ENCODE measurements around the gene SLC29A3.

SLC29A3 gene

DNA sequence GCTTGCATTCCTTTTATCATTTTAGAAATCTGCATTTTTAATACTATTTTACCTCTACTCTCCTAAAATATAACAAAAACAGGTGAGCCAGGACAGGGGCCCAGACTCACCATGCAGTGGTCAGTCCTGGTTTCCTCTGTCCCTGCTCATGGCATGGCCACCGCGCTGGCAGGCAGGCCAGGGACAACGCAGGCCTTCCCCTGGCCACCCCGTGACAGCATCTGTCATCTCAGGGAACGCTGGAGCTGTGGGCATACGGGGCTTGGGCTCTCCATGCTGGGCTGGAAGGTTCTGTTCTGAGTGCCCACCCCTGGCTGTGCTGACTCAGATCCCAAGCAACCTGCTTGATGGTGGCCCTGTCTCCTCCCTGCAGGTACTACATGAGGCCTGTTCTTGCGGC is 42.5 kb downstream of the SLC29A3 start:
- TF ChIP-seq TCF12 (IDR thresholded peaks at IDR 0.05; ENCODE audit: low read depth) (no peak), NFIC (IDR thresholded peaks at IDR 0.05) (no peak), YY1 (IDR thresholded peaks at IDR 0.05; ENCODE audit: low read depth) (no peak), TEAD4 (IDR thresholded peaks at IDR 0.05) (no peak)

DNA sequence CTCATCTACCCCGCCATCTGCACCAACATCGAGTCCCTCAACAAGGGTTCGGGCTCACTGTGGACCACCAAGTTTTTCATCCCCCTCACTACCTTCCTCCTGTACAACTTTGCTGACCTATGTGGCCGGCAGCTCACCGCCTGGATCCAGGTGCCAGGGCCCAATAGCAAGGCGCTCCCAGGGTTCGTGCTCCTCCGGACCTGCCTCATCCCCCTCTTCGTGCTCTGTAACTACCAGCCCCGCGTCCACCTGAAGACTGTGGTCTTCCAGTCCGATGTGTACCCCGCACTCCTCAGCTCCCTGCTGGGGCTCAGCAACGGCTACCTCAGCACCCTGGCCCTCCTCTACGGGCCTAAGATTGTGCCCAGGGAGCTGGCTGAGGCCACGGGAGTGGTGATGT is 43.1 kb downstream of the SLC29A3 start:
- TF ChIP-seq FOXM1 (IDR thresholded peaks at IDR 0.05; ENCODE audit: borderline replicate concordance, low read depth) (no peak), ZBTB7A (IDR thresholded peaks at IDR 0.05; ENCODE audit: low read depth) (no peak)

DNA sequence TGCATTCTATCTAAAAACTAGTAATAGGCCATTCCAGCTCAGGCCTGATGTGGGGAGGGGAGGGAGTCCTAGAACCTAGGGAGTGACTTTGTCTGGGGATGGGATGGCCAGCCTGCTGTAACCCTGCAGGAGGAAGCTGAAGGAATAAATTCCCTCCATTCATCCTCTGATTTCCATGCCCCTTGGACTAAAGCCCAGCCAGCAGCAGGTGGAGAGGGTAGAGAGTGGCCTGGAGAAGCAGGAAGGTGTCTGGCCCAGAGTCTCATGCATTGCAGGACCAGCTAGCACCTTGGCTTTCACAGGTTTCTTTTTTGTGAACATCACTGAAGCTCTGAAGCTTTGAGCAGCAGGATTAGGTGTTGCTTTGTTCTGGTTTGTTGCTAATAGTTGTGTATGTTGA is 44.9 kb downstream of the SLC29A3 start:
- TF ChIP-seq TEAD4 (IDR thresholded peaks at IDR 0.05), result no peak
- TF ChIP-seq CREB1 (IDR thresholded peaks at IDR 0.05; ENCODE audit: low read depth), result no peak
- TF ChIP-seq CEBPB (IDR thresholded peaks at IDR 0.05), result no peak
- TF ChIP-seq, protein P1, sequence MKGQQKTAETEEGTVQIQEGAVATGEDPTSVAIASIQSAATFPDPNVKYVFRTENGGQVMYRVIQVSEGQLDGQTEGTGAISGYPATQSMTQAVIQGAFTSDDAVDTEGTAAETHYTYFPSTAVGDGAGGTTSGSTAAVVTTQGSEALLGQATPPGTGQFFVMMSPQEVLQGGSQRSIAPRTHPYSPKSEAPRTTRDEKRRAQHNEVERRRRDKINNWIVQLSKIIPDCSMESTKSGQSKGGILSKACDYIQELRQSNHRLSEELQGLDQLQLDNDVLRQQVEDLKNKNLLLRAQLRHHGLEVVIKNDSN (IDR thresholded peaks at IDR 0.05), result no peak
- no peak for TF ChIP-seq EP300 (IDR thresholded peaks at IDR 0.05; ENCODE audit: borderline replicate concordance)
- TF ChIP-seq NFIC (IDR thresholded peaks at IDR 0.05), result no peak
- TF ChIP-seq RAD21 (IDR thresholded peaks at IDR 0.05; ENCODE audit: low read depth), result no peak
- TF ChIP-seq, protein P2, sequence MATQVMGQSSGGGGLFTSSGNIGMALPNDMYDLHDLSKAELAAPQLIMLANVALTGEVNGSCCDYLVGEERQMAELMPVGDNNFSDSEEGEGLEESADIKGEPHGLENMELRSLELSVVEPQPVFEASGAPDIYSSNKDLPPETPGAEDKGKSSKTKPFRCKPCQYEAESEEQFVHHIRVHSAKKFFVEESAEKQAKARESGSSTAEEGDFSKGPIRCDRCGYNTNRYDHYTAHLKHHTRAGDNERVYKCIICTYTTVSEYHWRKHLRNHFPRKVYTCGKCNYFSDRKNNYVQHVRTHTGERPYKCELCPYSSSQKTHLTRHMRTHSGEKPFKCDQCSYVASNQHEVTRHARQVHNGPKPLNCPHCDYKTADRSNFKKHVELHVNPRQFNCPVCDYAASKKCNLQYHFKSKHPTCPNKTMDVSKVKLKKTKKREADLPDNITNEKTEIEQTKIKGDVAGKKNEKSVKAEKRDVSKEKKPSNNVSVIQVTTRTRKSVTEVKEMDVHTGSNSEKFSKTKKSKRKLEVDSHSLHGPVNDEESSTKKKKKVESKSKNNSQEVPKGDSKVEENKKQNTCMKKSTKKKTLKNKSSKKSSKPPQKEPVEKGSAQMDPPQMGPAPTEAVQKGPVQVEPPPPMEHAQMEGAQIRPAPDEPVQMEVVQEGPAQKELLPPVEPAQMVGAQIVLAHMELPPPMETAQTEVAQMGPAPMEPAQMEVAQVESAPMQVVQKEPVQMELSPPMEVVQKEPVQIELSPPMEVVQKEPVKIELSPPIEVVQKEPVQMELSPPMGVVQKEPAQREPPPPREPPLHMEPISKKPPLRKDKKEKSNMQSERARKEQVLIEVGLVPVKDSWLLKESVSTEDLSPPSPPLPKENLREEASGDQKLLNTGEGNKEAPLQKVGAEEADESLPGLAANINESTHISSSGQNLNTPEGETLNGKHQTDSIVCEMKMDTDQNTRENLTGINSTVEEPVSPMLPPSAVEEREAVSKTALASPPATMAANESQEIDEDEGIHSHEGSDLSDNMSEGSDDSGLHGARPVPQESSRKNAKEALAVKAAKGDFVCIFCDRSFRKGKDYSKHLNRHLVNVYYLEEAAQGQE (IDR thresholded peaks at IDR 0.05; ENCODE audit: low read depth), result no peak
- no peak for TF ChIP-seq EGR1 (IDR thresholded peaks at IDR 0.05)
- no peak for TF ChIP-seq TAF1 (IDR thresholded peaks at IDR 0.05; ENCODE audit: low read depth)
- TF ChIP-seq, protein P3, sequence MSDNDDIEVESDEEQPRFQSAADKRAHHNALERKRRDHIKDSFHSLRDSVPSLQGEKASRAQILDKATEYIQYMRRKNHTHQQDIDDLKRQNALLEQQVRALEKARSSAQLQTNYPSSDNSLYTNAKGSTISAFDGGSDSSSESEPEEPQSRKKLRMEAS (IDR thresholded peaks at IDR 0.05), result no peak

DNA sequence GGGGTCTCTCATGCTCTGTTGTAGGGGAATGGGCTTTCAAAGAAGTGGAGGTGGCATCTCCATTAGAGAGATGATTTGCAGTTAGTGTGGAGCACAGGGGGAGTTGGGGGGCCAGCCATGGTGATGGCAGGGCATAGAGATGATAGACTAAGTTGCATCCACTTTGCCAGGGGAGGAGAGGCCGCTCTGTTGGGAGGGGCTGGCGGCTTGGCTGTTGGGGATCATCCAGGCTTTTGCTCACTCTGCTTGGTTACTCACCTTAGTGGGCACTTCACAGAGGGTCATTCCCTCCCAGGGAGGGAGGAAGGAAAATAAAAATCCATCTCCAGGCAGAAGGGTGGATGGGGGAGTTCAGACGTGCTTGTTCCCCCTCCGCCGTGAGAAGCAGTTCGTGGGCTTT is 46.3 kb downstream of the SLC29A3 start:
- no peak for TF ChIP-seq EP300 (IDR thresholded peaks at IDR 0.05; ENCODE audit: borderline replicate concordance)
- TF ChIP-seq CEBPB (IDR thresholded peaks at IDR 0.05), result no peak
- no peak for TF ChIP-seq ZBTB7A (IDR thresholded peaks at IDR 0.05; ENCODE audit: low read depth)

DNA sequence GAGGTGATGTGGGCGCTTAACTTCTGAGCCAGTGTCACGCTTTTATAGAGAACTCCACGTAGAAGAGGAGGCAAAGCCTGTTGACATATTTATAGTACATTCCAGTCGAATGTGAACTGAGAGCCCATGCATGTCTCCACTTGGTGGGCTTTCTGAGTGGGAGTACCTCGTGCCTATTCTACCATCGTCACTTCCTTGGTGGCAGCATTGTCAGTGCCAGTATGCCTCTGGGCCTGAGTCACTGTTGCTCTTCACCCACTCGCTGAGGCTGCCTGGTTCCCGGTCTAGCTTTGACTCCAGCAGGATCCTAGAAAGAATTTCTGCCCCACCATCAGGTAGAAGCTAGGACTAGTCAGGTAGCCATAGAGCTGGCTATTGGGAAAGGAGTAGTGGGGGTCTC is 47.6 kb downstream of the SLC29A3 start:
- TF ChIP-seq, protein P3 (IDR thresholded peaks at IDR 0.05), result no peak
- no peak for TF ChIP-seq CREB1 (IDR thresholded peaks at IDR 0.05; ENCODE audit: low read depth)
- no peak for TF ChIP-seq YY1 (IDR thresholded peaks at IDR 0.05; ENCODE audit: low read depth)
- TF ChIP-seq TAF1 (IDR thresholded peaks at IDR 0.05; ENCODE audit: low read depth), result no peak
- no peak for TF ChIP-seq NFIC (IDR thresholded peaks at IDR 0.05)
- no peak for TF ChIP-seq ZBTB7A (IDR thresholded peaks at IDR 0.05; ENCODE audit: low read depth)
- TF ChIP-seq FOXM1 (IDR thresholded peaks at IDR 0.05; ENCODE audit: borderline replicate concordance, low read depth), result no peak
- no peak for TF ChIP-seq CEBPB (IDR thresholded peaks at IDR 0.05)
- TF ChIP-seq TEAD4 (IDR thresholded peaks at IDR 0.05), result no peak
- TF ChIP-seq TCF12 (IDR thresholded peaks at IDR 0.05; ENCODE audit: low read depth), result no peak
- TF ChIP-seq, protein P2 (IDR thresholded peaks at IDR 0.05; ENCODE audit: low read depth), result no peak
- TF ChIP-seq RAD21 (IDR thresholded peaks at IDR 0.05; ENCODE audit: low read depth), result no peak
- TF ChIP-seq EP300 (IDR thresholded peaks at IDR 0.05; ENCODE audit: borderline replicate concordance), result no peak
- TF ChIP-seq, protein P1 (IDR thresholded peaks at IDR 0.05), result no peak
- no peak for TF ChIP-seq EGR1 (IDR thresholded peaks at IDR 0.05)

DNA sequence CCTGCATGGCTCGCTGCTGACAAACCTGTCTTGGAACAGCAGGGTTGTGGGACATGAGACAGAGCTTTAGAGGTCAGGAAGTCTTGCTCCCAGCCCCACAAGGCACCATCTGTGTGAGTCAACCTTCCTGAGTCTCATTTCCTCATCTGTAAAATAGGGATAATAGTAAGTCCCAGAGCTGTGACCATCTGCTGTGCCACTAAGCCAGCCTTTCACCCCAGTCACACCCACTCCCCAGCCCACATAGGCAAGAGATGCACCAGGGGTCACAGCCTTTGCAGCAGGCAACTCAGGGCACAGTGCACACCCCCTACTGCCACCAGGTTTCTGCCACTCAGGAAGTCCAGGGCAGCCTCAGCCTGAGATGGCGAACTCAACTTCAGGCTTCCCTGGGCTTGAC is 48.2 kb downstream of the SLC29A3 start:
- no peak for TF ChIP-seq CEBPB (IDR thresholded peaks at IDR 0.05)
- no peak for TF ChIP-seq RAD21 (IDR thresholded peaks at IDR 0.05; ENCODE audit: low read depth)
- TF ChIP-seq CREB1 (IDR thresholded peaks at IDR 0.05; ENCODE audit: low read depth), result no peak
- TF ChIP-seq EP300 (IDR thresholded peaks at IDR 0.05; ENCODE audit: borderline replicate concordance), result no peak
- no peak for TF ChIP-seq TAF1 (IDR thresholded peaks at IDR 0.05; ENCODE audit: low read depth)
- TF ChIP-seq, protein P1 (IDR thresholded peaks at IDR 0.05), result no peak
- TF ChIP-seq TCF12 (IDR thresholded peaks at IDR 0.05; ENCODE audit: low read depth), result no peak
- TF ChIP-seq FOXM1 (IDR thresholded peaks at IDR 0.05; ENCODE audit: borderline replicate concordance, low read depth), result no peak

Measured in Ishikawa (cell line).